T-helper 1 cell treated with Interleukin-12 subunit alpha and Interleukin-12 subunit beta and Interleukin-4 antibody, amounts not matched to agents 30 ng/mL and 1 ng/mL, for 36 hours (primary cell): ENCODE results near the gene PLB1. TPM values are rescaled to one million over a fixed set of nuclear protein-coding genes. Genes with fewer than 3 reads are reported as not detected.
"Not testable (repeated sequence)": the region's sequence is repeated elsewhere in the genome, so short reads cannot be mapped to it uniquely, and the experiment has no call there.

Experiments
- intact Hi-C: fragments of 100-400 bp; cut with micrococcal nuclease; formaldehyde crosslinking; loops from one replicate; pipeline ENCODE4 v1.15.1; 2024
- total RNA-seq: library from RNA; stranded (reverse); gene quantifications from 2 replicates; pipeline ENCODE4 v1.2.3, GENCODE V29; 2022

PLB1 gene
- total RNA-seq, 1 donor from 2014 or later = 0.78 TPM

DNA sequence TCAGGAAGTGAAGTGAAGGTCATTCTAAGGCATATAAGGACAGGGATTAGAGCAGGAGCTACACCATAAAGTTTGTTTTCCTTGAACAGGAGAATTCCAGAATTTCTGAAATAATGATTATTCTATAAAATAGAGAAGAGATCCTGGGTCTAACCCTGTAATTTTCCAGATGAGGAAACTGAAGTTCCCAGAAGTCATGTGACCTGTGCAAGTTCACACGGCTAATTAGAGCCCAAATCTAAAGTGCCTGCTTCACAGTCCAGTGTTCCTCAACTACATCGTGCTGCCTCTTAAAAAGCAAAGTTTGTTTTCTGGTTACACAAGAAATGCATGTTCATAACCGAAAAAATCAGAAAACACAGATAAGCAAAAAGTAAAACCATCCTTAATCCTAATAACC is 34.9 kb downstream of the PLB1 start:
- intact Hi-C loops = no loop called here

DNA sequence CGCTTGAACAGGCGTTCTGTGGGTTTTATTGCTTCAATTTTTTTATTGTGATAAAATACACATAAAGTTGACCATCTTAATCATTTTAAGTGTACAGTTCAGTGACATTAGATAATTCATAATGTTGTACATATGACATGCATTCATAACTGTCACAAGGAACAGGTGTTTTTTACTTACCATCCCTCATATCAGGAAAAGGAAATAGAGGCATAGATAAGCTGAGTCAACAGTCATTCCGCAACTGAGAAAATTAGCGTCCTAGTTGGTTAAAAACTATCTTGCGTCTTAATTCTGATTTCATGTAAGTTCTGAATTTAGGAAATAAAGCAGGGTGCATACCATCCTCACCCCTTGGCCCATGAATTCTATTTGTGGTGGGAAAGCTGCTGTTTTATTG is 36.5 kb downstream of the PLB1 start:
- intact Hi-C loops = no loop called here

DNA sequence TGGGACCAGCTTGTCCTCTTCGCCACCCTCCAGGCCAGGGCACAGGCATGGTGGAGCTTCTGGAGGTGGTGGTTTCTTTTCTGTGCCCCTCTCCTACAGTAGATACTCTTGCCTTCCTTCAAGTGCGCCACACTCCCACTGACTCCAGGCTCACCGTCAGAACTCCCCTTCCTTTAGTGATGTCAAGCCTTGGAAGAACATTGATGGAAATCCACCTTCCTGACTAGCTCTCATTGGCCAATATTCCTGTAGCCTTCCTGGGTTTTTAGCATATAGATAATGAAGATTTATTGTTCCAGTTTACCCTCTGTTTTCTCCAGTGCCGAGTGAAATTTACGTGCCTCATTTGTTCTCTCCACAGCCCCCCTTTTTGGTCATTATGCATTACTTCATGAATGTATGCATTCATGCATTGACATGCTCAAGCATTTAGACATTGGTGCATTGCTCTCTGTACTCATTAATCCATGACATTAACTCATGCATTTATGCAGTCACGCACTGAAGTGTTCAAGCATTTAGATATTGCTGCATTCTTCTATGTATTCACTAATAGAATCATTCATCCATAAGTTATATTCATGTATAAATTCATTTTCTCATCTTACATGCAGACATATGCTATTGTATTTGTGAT is 37.3 kb downstream of the PLB1 start:
- intact Hi-C loops = no loop called here

DNA sequence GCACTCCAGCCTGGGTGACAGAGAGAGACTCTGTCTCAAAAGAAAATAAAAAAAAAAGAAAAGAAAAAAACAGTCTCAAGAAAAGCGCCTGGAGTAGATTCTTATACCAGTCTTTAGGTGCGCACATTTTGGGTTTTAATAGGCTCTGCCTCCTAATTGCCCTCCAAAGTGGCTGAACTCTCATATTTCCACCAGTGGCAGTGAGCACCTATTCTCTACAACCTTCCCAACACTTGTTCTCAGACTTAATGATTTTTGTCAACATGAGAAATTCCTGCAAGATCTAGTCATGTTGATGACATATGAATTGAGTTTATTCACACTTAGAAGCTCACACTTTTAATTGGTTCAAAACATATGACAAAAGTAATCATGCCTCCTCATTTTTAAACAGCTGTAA is 39.0 kb downstream of the PLB1 start:
- intact Hi-C loops = no loop called here

DNA sequence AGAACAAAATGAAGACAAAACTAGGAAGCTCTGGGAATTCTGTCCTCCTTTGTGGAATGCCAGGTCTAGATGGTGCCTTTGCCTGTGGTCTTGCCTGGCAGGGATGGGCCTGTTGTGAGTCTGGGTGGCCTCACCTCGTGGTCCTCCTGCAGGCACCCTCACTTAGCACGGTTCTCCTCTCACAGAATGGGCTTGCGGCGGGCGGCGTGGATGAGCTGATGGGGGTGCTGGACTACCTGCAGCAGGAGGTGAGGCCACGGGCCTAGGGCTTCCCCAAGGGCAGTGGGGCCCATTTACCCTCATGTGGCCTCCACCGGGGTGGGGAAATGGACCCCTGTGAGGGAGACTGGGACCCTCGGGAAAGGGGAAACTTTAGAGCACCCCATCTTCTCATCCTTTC is 42.3 kb downstream of the PLB1 start:
- intact Hi-C loops = no loop called here

DNA sequence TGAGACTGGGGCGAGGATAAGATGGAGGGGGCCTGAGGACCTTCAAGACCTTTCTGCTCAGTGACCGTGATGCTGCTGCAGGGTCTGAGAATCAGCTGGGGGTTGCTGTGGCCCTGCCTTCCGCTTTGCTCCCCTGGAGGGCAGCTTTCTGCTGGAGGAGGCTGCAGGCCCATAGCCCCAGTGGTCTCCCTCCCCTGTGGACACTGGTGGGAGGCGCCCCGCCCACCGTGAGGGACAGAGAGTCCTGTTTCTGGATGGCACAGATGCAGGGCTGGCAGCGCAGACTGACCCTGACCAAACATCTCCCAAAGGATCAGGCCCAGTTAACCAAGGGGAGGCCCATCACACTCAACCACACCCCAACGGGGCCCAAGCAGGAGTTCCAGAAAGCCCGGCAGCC is 42.8 kb downstream of the PLB1 start:
- intact Hi-C loops = no loop called here

DNA sequence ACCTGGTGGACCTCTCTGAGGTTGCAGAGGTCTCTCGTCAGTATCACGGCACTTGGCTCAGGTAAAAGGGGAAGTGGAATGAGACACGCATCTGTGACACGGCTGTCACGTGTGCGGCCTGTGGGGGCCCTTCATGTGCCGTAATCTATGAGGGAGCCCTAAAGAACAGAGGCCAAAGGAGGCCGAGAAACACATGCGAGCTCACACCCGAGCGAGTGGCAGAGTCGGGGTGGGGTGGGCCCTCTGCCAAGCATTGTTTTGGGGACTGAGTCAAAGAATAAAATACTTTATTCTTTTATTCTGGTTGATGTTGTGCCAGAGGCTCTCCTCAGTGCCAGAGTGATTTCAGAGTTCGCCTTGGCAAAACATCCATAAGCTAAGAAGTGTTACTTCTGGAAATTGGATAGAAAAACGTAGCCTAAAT is 43.3 kb downstream of the PLB1 start:
- intact Hi-C loops = no loop called here

DNA sequence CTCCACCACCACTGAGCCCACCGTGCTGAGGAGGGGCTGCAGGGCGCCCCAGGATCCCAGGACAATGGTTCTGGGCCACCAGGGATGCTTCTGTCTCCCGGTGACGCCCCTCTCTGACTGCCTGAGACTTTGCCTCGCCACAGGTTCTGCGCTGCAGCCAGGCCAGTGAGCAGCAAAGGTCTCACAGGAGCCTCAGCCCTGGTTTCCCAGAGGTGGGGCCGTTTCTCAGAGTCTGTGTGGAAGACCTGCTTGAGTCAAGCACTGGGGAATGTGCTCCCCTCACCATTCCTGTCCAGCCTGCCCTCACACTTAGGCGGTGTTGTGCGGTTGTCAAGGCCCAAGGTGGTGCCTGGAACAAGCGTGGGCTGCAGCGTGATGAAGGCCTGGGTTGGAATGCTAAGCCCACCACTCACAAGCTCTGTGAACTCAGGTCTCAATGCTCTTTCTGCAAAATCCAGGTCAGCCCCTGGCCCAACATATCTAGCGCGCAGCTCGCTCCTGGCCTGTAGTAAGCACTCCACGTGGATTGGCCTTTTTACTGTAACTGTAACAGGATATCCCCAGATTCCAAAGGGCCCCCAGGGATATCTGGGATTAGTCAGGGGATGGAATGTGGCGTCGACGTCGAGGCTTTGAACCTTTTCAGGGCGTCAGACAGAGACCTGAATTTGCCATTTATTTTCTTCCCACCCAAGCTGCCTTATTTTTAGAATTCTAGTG is 47.6 kb downstream of the PLB1 start:
- intact Hi-C loops = loop anchor here (2.0 kb wide), 1 partner anchor 77 kb away; no protein-coding TSS in a partner anchor

DNA sequence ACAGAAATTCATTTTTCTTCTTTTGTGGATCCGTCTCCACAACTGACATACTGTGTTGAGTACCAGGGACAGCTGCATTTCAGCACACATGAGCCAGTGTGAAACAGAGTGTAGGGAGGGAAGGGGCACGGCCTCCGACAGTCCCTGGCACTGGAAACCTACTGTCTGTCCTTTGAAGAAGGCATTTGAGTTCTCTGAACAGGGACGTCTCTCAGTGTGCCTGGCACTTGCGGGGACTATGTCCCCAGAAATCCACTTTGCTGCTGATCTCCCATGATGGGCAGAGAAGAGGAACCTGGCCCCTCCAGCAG is 48.1 kb downstream of the PLB1 start:
- intact Hi-C loops = loop anchor here (2.0 kb wide), 1 partner anchor 77 kb away; no protein-coding TSS in a partner anchor

DNA sequence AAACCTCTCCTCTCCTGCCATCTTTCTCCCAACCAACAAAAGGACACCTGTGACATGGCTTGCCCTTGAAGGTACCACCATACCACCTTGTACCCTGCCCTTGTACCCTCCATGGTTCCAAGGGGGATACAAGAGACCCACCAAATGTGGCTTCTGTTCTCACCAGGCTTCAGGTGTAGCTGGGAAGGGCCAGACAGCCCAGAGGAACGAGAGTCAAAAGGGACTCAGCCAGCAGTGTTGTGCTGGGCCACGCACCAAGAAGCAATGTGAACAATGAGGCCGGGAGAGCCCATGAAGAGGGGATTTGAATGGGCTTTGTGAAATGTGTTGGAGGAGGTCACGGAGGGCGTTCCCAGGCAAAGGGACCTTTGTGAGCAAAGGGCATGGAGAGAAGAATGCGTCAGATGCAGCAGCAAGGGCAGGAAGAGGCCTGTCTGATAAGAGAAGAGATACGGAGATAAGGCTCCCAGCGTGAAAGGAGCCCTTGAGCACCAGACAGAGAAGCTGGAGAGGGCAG is 48.6 kb downstream of the PLB1 start:
- intact Hi-C loops = loop anchor here (2.0 kb wide), 1 partner anchor 76 kb away; no protein-coding TSS in a partner anchor

DNA sequence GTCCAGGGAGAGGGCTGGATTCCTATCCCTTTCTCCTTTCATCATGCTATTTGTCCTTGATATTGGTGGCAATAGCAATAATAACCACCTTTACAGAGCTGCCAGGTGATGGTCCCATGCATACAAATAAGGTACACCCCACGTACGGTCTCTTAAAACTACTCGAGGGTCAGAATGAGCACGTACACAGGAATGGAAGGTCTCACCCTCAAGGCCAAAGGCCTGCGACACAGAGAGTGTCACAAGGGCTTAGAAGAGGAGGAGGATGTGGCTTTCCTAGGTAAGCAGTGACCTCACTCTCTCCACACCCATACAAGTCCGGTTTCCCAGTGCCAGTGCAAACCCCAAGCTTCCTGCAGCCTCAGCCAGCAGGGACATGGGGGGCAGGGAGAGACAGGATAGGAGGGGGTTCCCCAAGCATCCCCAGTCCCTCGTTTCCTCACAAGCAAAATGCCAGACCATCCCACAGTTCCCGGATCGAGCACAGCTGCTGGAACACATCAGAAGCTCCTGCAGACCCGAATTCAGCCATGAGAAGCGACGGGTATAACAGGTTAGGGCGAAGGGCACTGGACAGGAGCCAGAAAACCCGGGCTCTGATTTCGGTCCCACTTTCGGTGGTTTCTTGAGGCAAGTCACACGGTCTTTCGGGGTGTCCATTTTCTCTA is 49.2 kb downstream of the PLB1 start:
- intact Hi-C loops = loop anchor here (2.0 kb wide), 1 partner anchor 76 kb away; no protein-coding TSS in a partner anchor

DNA sequence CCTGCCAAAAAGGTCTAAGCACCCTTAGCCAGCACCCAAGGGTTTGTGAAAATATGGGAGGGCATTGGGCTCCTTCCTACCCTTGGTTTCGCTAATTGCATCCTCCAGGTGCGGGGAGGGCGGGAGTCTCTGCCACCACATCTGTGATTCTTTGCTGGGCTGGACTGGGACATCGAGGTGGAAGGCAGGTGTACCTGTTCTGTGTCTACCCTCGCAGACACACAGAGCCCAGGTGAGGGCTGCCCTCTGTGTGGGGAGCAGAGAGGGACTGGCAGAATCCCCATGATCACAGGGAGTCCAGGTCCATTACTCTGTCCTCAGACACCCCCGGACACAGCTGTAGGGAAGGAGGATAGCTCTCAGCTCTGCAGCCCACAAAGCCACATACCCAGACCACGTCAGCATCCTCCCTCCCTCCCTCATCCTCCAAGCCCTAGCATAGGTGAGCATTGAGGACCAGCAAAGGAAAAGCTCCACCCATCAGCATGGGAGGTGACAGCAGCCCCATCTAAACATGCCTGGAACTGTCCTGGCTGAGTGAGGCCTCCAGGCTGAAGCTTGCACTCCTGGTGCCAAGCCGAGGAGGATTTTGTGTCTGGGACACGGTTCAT is 49.8 kb downstream of the PLB1 start:
- intact Hi-C loops = loop anchor here (2.0 kb wide), 1 partner anchor 75 kb away; no protein-coding TSS in a partner anchor

DNA sequence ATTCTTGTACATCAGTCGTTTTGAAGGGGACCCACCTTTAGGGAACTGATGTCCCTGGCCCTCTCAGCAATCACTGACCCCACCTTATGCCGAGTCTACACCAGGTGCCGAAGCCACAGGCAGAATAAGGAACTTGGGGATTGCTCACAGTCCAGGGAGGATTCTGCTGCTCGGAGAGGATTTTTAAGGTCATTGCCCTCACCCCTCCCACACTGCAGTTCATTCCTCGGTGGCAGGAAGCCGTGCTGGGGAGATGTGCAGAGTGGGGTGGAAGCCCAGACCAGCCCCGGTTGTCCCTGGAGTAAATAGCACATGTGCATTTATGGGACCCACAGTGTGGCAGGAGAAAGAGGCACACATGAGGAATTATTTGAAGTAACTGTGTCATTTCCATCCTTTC is 50.4 kb downstream of the PLB1 start:
- intact Hi-C loops = no loop called here

DNA sequence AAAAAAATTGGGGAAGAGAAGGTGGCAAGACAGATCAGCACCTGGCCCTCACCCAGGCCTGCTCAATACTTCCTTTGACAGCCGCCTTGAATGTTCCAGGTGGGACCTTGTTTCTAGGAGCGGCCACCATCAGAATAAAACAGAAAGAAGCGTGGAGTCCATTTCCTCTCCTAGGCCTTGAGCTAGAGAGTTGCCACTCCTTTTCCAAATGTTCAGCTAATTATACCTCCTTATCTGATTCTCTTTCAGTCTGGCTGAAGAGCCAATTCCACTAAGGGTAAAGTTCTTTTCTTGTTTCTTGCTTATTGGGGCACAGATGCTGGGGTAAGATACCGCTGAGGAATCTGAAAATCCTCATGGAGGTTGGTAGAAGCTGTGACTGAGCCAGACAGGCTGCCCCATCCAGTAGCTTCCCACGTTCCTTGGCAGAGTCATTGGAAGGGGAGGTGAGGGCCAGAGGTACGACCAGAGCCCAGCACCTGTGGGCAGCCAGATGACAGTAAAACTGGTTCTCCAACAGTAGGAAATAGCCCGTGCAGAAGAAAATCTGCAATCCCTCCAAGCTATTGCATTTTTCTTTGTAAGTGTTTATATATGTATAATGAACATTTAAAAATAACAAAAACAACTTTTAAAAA is 51.5 kb downstream of the PLB1 start:
- intact Hi-C loops = no loop called here

DNA sequence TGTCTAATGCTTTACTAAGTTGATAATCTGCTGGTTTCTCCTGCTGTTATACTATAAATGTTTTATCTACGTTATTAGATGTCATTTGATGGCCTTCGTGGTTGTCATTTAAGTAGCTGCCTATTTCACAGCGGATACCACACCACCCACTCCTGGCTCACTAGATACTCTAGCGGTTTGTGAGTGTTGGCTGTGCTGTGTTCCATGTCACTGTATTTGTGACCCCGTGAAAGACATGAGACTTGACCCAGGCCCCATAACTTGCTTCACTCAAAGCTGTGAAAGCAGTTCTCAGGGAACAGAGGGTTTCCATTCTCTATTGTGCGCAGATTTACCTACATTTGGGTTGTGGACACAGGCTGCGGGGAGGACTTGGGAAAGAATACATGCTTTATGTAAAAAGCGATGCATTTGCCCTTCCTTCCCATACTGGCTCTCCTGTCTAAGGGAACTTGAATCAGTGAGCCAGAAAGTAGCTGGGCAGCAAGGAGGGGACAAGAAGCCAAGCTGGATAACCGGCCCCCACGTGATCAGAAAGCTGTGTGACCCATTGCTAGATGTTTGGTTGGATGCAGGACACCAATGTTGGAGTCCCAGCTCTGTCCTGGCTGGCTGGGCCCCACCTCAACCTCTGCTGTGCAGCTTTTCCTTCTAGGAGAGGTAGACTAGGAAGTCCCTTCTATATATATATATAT is 52.2 kb downstream of the PLB1 start:
- intact Hi-C loops = no loop called here

DNA sequence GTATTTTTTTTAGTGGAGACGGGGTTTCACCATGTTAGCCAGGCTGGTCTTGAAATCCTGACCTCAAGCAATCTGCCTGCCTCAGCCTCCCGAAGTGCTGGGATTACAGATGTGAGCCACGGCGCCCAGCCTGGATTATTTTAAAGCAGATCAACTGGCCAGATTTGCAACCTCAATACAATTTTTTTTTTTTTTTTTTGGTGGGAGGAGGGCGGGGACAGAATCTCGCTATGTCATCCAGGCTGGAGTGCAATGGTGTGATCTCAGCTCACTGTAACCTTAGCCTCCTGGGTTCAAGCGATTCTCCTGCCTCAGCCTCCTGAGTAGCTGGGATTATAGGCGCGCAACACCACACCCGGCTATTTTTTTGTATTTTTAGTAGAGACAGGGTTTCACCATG is 54.5 kb downstream of the PLB1 start:
- intact Hi-C loops = not testable (repeated sequence)

DNA sequence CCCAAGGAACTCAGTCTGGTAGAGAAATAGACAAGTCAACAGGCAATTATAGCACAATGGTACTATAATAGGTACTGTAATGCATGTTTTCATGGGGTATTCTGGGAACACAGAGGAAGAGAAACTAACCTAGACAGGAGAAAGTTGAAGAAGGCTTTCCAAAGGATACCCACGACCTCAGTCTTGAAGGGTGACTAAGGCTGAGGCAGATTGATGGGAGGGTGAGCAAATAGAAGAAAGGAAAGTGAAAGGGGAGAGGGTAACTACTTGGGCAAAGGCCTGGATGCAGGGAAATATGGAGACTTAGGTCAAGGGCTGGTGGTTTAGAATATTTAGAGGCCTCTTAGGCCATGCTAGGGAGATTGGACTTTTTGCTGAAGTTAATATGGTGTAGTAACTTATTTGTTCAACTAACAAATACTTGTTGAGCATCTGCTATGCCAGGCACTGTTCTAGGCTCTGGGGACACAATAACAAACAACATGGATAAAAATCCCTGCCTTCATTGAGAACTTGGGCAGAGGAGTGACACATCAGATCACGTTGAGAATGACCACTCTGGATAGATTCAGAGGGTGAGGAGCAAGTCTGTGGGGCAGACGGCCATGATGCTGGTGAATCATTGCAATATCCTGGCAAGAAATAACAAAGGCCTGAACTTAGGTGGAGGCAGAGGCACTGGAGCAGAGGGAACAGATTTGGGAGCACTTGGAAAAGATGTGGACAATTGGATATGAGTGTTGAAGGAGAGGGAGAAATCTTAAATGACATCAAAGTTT is 56.4 kb downstream of the PLB1 start:
- intact Hi-C loops = no loop called here

DNA sequence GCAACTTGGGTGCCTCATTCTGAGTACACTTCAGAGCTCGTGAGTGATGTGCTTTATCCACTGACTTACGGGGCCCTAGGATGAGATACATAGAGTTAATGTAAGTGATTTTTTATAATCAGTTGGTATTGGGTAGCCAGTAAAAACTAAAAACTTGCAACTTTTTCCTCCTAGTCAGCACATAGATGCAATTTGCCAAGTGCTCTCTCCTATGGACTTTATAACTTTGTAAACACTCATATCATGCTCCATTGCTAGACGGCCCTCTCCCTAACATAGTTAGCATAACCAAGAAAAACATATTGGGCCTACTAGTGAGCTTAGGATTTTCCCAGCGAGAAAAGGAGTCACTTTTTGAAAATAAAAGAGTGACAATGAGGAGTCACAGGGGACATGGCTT is 60.4 kb downstream of the PLB1 start:
- intact Hi-C loops = no loop called here

DNA sequence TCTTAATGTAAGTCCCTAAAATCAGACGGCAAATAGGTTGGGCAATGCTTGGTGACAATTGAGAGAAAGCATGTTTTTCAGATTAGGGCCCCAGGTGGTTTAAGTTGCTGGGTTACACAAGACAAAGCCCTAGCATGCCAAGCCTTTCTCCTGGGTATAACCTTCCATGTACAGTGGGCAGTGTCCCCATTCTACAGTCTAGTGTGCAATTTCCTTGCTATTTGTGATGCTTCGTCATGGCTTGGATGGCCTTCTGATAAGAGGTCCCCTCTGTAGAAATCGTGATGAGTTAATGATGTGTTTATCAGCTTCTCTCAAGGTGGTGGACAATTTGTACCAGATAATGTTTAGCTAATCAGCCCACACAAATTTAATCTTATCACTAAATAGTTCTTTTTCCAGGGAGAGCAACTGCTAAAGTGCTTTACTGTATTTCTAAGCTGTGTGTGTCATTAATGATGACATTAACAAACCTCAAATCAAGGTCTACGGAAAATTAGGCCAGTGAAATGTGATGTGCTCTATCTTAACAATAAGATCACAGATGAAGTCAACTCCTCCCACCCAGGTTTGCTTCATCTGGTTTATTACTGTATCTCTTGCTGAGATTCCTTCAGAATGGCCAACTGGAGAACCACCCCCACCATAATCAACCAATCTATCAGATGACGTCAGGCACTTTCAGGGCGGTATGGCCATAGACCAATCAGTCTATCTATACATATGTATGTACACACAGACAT is 61.7 kb downstream of the PLB1 start:
- intact Hi-C loops = no loop called here
